Hematopoietic multipotent progenitor cell treated with erythropoietin and hydrocortisone succinate and interleukin-3 and kit ligand, for 4 days (in vitro differentiated cells): ENCODE results near the gene PMVK.

Experiments
- DNase-seq: peaks from one replicate; pipeline ENCODE4 v3.0.0-alpha.2; 2015

Gene PMVK

DNA sequence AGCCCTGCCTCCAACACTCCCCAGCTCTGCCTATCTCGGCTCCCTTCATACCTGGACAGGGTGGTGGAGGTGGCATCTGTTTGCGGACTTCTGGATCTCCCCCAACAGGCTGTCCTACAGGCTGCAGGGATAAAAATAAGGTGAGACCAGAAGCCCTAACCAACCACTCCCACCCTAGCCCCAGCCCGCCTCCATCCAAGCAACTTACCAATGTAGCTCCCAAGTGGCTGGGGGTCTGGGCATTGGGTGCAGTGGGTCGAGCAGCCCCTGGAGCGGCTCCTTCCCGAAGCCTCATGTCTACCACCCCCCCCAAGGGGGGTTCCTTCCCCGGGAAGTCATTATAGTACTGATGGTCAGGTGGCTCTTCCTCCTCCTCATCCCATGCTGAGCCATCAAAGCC is 29.6 kb upstream of the PMVK start:
- DNase-seq, result no peak

DNA sequence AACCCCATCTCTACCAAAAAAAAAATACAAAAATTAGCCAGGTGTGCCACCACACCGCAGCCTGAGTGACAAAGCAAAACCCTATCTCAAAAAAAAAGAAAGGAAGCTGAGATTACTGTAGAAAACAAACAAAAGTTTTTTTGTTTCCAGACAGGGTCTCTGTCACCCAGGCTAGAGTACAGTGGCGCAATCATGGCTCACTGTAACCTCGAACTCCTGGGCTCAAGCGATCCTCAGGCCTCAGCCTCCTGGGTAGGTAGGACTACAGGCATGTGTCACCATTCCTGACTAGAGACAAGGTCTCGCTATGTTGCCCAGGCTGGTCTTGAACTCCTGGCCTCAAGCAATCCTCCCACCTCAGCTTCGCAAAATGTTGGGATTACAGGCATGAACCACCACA is 27.8 kb upstream of the PMVK start:
- no peak for DNase-seq

DNA sequence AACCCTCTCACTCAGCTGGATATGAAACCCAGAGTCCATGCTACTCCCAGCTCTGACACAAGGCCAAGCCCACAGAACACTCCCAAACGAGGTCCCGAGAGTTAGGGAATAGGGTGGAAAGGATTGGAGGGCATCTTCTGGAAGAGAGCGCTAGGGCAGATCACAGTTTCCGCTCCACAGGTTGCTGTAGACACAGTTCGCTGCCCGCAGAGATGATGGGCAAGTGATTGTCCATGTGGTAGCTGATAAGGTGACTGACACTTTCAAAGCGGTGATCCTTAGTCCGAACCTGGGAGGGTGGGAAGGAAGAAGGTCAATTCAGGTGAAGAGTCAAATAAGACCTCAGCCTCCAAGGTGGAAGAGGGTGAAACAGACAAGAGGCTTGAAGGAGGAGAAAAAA is 27.1 kb upstream of the PMVK start:
- DNase-seq, result no peak

DNA sequence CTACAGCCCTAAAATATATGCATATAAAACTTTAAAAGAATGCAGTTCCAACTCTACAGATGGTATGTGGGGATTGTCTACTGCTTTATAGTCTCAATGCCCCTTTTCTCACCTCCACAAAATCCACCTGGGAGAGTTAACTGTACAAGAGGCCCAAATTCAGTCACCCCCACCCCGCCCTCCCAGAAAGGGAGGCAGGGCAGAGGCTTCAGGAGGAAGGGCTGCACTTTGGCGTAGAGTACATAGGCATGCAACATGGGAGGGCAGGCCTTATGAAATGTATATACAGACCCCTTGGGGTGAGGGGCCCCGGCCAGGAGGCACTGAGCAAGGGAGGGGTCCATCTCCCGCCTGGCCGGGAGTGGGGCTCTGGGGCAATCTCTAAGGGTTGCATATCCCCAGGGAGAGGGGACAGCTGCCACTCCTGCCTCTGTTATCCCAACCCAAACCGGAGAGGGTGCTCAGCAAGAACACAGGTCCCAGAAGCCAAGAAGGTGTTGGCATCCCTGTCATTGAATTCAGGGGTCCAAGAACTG is 26.3 kb upstream of the PMVK start:
- DNase-seq, result no peak

DNA sequence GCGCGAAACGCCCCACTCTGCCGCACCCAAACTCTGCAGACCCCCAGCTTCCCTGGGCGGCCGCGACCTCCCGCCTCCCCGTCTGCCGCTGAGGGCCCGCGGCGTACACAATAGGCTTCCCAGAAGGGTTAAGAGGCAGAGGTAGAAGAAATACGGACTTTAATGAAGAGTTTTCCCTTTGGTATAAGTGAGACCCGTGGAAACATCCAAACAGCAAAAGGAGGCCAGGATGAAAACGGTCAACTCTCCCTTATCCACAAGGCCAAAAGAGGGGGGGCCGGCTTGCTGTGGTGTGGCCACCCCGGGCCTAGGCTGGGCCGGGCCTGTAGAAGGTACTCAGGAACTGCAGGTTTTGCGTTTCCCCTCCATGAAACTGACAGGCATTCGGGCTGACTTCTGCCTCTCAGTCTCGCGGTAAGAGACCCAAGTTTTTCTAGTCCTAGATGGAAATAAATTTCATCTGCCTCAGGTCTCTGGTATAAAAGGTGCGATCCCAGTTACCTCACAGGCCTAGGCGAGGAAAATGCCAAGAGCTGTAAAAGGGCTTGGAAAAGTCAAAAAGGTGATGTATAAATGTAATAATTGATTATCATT is 25.7 kb upstream of the PMVK start:
- DNase-seq, result peak; percentile 64

DNA sequence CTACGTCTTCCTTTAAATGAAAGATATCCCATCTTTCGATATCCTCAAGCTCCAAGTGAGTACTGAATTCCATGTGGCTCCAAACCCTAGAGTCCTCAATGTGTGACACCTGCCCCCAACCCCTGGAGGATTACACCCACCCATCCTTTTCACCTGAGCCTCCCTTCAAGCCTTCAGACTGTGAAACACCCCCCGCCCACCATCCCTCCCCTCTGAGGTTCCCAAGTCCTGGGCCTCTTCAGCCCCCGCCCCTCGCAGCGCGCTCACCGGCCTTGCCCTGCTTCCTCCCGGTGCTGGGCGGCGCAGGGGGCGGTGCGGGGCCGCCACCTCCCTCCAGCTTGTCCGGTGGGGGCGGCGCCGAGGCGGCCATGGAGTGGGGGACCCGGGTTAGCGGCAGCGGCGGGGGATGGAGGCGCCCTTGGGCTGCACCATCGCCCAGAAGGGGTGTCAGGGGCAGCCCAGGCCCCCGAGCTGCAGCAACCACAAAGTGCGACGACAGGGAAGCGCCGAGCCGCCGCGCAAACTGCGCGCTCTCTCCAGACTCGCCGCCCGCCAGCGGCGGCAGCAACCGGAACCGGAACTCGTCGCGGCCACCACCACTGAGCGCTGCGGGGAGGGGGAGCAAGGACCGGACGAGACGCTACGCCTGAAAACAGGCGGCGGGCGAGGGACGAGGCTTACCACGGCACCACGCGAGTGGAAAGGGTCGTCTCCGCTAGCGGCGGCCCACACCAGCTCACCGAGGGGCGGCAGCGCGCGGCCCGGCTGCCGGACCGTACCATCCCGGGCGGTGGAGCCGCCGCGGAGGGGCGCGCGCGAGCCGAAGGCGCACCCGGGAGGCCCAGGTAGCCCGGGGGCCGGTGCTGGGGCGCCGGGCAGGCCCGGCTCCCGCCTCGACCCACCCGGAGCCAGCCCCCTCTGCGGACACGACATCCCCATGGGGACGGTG is 25.0 kb upstream of the PMVK start, which contains the start of gene PYGO2:
Gene PYGO2 (minus strand): TSS at position 576 of the 949 bp plus-strand sequence. CDS start 206 bp downstream, at position 370.
- peak; percentile 89 for DNase-seq

DNA sequence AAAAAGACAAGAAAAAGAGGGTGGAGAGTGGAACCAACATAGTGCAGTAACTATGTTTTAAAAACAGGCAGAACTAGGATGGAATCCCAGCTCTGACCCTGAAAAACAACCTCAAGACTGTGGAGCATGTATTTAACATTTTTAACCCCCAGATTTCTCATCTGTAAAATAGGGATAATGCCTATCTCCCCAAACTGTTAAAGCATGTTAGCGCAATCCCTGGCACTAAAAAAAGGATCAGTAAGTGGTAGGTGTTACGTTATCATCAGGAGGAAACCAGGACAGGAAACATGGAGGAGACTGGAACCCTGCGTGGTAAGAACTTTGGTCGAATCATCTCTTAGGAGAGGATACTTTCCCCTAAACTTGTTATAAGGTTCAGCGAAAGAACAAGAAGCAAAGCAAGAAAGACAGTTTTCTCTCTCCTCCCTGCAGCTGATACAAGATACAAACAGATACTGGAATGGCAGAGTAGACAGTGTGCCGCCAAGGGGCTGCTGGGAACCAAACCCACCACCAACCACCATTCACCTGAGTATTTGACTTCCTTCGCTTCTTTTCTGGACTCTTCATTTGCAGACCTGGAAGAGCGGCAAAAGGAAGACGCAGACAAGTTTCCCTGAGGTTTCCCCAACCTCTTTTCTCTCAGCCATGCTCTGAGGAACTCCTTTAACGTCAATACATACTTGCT is 24.1 kb upstream of the PMVK start:
- DNase-seq, result no peak

DNA sequence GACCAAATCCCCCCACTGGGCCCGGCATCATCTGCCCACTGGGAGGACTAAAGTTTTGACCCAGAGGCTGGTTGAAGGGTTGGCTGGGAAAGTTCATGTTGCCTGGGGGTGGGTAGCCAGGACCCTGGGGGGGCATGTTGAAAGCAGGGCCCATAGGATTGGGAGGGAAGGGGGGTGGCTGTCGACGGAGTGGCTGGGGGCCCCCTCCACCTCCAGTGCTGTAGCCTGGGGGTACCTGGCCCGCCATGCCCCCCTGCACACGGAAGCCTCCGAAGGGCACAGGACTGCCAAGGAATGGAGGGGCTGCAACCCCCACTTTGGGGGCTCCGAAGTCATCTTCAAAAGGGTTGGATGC is 22.9 kb upstream of the PMVK start:
- no peak for DNase-seq

DNA sequence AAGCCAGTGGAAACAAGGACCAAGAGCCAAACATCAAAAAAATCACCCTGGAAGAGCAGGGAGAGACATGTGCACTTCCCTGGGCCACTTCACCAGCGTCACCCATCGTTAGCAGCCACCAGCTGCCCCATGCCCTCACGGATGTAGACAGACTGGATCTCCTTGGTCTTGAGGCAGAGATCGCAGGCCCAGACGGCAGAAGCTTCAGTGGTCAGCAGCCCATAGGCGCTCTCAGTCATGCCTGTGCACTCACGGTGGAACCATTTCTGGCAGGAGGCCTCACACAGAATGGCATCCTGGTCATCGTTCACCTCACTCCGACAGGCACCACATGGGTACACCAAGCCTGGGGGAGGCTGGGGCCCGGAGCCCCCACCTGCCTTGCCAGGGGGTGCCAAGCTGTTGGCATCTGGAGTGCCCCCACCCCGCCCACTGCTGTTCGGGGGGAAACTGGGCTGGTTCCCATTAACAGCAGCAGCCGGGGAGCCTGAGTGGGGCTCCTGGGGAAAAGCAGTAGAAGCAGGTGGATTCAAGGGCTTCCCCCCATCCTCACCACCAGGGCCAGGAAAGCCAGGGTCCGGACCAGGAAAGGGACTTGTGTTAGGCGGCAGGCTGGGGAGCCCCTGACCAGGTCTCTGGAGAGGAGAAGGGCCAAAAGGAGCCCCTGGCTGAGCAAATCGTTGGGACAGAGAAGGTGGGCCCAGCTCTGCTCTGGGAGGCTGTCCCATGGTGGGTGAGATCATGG is 22.3 kb upstream of the PMVK start:
- no peak for DNase-seq

DNA sequence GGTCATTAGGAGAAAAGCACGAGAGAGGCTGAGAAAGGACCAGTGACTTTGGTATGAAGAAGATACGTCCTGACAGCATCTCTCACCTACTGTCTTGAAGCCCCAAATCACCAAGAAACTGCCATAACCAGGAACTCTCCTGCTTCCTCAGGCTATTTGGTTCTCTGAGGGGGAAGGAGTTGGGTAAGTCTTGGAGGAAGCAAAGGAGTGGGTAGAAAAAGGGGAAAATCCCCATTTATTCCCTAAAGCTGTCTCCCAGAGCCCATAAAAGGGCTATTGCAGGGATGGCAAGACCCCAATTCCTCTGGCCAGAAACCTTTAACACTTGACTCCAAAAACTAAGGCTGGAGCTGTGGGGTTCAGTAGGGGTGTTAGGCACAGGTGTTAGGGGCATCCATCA is 21.5 kb upstream of the PMVK start:
- no peak for DNase-seq

DNA sequence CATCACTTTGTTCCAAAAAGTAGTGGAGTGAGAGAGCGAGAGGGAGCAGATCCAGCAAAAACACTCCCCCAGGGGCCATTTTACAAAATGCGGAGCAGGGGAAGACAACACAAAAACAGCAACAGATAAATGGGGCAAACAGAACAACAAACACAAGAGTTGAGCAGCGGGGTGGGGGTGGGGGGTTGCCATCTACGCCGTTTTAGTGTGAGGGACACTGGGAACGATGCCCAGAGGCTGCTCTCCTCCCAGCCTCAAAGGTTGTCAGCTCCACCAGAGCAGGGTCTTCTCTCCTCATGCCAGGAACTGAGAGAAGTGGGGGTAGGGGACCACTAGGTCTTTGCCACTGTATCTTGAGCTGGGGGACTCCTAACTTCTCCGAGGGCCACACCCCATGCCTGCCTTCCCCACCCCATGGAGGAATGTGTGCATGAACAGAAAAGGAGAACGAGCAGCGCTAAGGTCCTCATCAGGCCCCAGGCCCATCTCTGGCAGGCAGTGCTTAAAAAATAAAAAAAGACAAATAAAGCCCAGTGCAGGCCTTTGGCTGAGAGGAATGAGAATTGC is 20.7 kb upstream of the PMVK start:
- no peak for DNase-seq

DNA sequence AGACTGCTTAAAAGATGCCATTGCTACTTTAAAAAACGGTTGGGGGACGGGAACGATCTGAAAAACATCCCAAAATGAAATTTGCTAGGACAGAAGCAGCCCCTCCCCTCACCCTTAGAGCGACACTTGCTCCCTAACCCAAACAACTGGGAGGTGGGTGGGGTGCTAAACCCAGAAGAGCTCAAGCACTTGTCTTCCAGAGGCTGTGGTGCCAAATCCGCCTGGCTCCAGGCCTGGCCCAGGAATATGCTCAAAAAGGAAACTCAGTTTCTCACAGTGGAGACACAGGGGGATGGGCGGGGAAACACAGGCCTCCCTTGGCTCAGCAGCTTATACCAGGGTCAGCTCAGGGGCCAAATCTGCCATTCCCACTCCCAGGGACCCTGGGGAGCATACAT is 20.0 kb upstream of the PMVK start:
- DNase-seq, result no peak

DNA sequence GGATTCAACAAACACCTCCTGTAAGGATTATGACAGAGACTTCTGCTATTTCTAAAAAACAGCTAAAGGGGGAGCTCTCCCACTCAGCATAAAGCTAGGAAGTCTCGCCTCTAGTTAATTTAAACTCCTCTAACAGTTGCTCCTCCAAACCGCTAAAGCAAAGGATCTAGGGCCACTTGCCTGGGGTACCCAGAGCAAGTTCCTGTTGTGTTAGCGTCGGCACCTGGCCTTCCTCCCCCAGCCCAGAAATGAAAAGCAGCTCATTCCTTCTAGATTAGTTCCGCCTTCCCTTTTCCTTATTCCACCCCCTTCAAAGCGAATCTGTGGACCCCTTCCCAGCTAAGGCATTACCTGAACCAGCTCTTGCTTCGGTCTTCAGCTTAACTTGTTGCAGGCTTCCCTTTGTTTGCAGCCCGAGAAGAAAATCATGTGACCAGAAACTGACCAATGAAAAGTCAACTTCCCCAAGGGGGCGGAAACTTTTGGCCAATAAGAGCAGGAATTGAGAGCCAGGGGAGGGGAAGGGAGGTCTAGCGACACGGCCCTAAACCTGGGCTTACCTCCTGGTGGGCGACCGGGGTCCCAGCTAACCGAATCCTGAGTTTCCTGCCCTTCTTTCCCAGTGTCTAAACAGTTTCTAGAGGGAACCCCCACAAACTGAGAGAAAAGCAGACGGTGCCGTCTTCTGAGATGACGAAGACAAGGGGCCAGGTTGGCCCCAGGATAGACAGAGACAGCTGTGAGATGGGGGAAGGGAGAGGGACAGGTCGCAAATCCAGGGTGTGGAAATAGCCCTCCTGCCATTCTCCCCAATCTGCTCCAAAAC is 19.4 kb upstream of the PMVK start, which contains the start of gene PBXIP1:
Gene PBXIP1 (minus strand): TSS at position 382 of the 826 bp plus-strand sequence. CDS start 2,378 bp downstream, outside the sequence.
- peak; percentile 95 for DNase-seq

DNA sequence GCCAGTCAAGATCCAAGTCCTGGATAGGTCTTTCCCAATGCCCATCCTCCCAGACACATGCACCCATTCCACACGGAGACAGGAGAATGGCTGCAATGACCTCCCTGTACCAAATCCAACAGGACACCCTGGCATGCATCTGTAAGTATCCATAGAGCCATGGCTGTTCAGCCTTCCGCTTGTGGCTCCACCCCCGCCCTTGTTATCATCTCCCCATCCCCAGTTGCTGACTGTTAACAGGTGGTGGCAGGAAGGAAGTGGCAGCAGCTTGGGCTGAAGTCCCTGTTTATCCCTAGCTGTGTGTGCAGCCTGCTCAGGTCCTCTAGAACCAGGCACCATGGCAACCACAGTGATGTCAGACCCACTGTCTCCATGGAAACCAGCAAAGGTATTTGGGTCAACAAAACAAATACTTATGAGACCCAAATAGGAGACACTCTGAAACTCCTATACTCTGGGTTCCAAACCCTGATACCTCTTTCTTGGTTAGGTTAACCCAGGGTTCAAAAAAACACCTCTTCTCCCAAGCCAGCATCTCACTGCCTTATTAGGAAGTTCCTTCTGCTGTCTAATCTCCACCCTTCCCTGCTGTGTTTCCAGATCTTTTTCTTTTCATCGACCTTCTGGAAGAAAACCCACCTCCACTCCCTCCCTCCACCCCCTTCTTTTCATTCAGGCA is 18.7 kb upstream of the PMVK start:
- DNase-seq, result peak; percentile 89

DNA sequence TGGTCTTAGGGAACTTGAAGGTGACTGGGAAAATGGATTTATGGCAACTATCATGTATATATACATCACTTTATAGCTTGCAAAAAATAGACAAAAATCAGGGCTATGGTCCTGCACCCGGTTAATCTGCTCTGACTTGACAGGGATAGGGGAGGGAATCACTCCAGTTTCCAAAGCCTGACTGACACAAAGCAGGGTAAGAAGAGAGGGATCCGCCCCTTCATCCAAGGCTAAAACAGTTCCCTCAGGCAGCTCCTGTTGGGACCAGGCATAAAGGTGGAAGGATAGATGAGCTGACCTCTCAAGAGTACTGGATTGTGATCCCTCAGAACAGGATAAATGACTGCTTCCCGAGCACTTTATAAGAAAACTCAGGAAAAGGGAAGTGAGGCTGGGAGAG is 18.0 kb upstream of the PMVK start:
- no peak for DNase-seq

DNA sequence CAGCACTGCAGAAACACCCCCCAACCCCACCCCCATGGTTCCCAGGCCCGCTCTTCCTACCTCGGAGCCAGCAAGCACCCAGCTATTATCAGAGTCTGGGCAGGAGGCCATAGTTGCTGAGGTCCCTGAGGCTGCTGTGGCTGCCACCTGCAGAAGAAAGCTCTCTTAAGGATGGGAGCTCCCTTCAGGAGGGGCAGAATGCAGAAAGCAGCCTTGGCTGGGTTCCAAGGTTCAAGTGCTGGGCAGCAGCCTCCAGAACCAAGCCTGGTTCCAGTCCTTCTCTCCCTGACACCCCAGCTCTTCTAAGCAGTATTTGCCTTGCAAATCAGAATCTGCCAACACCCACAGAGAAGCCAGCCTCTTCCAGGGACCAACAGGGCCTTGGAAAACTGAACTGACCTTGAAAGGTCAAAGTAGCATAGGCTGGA is 17.1 kb upstream of the PMVK start:
- no peak for DNase-seq

DNA sequence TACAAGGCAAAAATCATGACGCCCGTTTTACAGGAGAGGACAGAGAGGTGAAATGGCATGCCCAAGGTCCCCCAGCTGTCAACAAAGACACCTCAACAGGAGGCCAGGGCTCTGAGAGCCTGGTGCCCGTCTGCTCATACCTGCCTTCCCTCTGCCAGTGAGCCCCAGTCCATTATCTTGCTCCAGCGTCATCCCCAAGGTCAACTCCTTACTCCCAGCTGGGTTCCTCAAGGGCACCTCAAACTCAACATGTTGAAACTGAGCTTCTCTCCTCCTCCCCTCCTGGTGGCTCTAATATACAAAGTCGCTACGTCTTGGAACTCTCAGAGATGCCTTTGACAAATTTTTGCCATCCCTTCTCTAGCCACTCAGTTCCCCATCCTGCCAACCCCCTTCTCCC is 16.1 kb upstream of the PMVK start:
- DNase-seq, result no peak

DNA sequence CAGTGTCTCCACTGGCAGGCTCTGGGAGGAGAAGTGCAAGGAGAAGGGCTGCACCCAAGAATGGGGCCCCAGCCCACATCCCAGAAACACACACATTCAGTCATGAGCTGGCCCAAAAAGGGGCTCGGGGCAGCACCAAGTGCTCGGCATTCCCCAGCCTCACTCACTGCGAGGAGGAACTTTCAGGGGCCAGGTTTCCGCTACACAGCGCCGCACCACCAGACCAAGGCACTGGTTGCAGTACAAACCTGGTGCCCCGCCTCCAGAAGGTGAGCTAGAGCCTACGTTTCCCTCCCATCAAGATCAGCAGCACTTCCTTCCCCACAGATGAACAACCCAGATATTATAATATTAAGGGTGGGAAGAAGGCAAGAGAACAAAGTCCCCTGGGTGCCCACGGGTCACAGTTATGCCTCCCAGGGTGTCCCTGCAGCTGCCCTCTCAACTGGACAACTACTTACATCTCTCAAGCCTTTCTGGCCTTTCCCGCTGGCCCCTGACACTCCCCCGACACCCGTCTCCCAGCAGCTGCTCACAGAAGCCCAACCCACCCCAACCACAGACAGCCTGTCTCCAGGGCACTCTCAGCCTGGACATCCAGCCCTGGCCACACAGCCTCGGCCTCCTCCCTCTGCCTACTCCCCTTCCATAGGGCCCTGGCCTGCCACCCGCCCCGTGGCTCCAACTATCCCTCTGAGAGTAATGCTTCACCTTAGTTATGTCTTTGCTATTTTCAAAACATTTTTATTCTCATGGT is 15.6 kb upstream of the PMVK start:
- DNase-seq, result no peak

DNA sequence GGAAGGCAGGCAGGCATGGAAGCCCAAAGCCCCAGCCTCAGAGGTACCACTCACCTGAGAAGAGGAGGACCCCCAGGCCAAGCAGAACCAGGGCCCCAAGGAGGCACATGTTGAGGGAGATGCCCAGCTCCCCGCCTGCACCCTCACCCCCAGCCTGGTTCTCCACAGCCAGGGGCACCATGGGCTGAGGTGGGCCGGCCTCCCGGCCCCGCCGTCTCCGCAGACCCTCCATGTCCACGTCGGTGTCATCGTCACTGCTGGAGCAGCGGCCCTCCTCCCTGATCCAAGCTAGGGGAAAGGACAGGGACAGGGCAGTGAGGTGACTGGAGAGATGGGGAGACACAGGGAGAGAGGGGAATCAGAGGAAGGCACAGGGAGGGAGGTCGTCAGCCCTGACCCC is 11.6 kb upstream of the PMVK start:
- no peak for DNase-seq
